ENCODE measurements around the gene ARSG. TPM values are rescaled to one million over a fixed set of nuclear protein-coding genes. Genes with fewer than 3 reads are reported as not detected.

ARSG gene
- total RNA-seq, 1 donor from 2014 or later: 19.6 TPM

DNA sequence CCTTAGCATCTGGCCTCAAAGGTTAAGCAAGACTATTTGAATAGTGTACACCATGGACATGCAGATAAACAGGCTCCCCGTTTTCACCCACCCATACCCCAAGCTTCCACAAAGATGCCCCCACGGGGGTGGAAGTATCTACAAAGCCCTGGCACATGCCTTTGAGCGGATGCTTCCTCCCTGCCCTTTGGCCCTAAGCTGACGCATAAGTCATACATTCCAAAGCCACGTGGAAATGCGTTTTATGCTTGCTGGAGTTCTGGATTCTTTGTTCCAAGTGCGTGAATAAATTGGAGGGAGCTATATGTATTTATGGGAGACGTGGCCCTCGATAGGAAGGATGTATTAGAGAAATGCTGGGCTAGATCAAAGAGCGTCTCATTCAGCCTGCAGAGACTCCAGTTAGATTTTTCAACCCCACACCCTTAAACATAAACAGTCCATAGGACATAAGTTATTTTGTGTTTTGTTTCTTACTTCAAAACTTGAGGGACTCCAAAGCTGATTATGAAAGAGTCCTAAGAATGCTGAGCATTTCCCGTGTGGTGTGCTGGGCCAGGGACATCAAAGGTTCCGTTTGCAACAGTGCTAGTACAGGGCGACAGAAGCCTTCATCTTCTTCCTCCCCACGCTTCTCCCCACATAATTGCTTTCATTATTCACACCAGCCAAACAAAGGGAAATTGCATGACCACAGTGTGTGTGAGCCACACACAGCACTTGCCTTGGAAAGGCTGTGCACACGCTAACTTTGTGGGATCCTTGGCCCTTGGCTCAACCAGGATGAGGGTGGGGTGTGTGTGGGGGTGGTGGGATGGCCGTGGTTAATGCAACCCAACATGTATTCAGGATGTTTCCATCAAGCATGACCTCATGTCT is 92.4 kb downstream of the ARSG start:
- TF ChIP-seq, protein P1, sequence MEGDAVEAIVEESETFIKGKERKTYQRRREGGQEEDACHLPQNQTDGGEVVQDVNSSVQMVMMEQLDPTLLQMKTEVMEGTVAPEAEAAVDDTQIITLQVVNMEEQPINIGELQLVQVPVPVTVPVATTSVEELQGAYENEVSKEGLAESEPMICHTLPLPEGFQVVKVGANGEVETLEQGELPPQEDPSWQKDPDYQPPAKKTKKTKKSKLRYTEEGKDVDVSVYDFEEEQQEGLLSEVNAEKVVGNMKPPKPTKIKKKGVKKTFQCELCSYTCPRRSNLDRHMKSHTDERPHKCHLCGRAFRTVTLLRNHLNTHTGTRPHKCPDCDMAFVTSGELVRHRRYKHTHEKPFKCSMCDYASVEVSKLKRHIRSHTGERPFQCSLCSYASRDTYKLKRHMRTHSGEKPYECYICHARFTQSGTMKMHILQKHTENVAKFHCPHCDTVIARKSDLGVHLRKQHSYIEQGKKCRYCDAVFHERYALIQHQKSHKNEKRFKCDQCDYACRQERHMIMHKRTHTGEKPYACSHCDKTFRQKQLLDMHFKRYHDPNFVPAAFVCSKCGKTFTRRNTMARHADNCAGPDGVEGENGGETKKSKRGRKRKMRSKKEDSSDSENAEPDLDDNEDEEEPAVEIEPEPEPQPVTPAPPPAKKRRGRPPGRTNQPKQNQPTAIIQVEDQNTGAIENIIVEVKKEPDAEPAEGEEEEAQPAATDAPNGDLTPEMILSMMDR (IDR thresholded peaks at IDR 0.05): no peak
- CTCF ChIA-PET: interaction anchor here (1.6 kb wide), 1 partner anchor 15 kb away, joined by 5 read pairs; no protein-coding TSS in a partner anchor
- no peak for ATAC-seq (ENCODE audit: low read depth)
- intact Hi-C loops (cut with micrococcal nuclease): no loop called here
- Mint-ChIP-seq H3K4me3 (no peak overlapping the region), H3K9me3 (no peaks in the 10 kb centered on the region), H3K27ac (no peak overlapping the region), H3K36me3 (ENCODE audit: low read depth) (no peaks in the 10 kb centered on the region), H3K4me1 (no peaks in the 10 kb centered on the region), H3K27me3 (peaks cover 8% of the 10 kb centered on the region)
- DNase-seq: no peak
- POLR2A ChIA-PET: no interaction called here

DNA sequence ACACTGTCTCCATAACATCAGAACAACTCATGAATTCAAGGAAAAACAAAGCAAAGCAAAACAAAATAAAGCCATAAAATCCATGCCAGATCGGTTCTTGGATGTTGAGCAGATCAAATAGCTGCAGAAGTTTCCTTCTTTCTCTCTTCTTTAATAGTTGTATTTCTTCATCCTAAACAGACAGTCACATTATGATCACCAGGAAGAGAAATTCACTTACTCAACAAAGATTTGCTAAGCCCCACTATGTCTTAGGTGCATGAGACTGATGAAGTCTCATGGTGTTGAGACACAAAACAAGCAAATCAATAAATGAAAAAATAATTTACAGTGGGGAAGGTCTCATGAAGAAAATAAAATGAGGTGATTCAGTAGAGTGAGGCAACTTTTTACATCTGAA is 93.2 kb downstream of the ARSG start:
- Mint-ChIP-seq H3K36me3 (ENCODE audit: low read depth) (no peaks in the 10 kb centered on the region), H3K27me3 (peaks cover 8% of the 10 kb centered on the region), H3K9me3 (no peaks in the 10 kb centered on the region), H3K27ac (no peak overlapping the region), H3K4me1 (no peaks in the 10 kb centered on the region), H3K4me3 (no peak overlapping the region)
- ChIA-PET POLR2A (no interaction called here), CTCF (interaction anchor here (1.6 kb wide), 1 partner anchor 14 kb away, joined by 5 read pairs; no protein-coding TSS in a partner anchor)
- intact Hi-C loops (cut with micrococcal nuclease): no loop called here
- ATAC-seq (ENCODE audit: low read depth): no peak
- TF ChIP-seq, protein P1 (IDR thresholded peaks at IDR 0.05): no peak
- no peak for DNase-seq

DNA sequence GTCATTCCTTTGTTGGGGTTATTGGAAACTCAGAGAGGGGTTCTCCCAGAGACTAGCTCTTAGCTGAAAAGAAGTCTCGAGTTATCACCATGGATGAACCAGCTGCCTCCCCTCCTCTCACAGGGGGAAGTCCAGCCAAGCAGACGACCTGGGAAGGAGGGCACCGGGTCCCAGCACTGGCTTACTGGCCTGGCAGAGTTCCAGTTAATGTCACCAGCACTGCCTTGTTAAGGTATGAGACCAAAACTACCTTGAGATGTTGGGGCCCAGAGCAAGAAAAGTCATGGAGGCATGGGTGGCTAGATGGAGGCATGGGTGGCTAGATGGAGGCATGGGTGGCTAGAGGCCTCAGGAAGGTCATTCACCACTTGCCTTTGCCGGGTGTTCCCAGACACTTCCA is 93.6 kb downstream of the ARSG start:
- H3K4me1 Mint-ChIP-seq: no peaks in the 10 kb centered on the region
- peaks cover 8% of the 10 kb centered on the region for H3K27me3 Mint-ChIP-seq
- H3K4me3 Mint-ChIP-seq: no peak overlapping the region
- POLR2A ChIA-PET: no interaction called here
- no peak overlapping the region for H3K27ac Mint-ChIP-seq
- intact Hi-C loops (cut with micrococcal nuclease): no loop called here
- no peaks in the 10 kb centered on the region for H3K9me3 Mint-ChIP-seq
- CTCF ChIA-PET: interaction anchor here (1.6 kb wide), 1 partner anchor 14 kb away, joined by 5 read pairs; no protein-coding TSS in a partner anchor
- no peak for DNase-seq
- no peak for ATAC-seq (ENCODE audit: low read depth)
- TF ChIP-seq, protein P1 (IDR thresholded peaks at IDR 0.05): no peak
- no peaks in the 10 kb centered on the region for H3K36me3 Mint-ChIP-seq (ENCODE audit: low read depth)

DNA sequence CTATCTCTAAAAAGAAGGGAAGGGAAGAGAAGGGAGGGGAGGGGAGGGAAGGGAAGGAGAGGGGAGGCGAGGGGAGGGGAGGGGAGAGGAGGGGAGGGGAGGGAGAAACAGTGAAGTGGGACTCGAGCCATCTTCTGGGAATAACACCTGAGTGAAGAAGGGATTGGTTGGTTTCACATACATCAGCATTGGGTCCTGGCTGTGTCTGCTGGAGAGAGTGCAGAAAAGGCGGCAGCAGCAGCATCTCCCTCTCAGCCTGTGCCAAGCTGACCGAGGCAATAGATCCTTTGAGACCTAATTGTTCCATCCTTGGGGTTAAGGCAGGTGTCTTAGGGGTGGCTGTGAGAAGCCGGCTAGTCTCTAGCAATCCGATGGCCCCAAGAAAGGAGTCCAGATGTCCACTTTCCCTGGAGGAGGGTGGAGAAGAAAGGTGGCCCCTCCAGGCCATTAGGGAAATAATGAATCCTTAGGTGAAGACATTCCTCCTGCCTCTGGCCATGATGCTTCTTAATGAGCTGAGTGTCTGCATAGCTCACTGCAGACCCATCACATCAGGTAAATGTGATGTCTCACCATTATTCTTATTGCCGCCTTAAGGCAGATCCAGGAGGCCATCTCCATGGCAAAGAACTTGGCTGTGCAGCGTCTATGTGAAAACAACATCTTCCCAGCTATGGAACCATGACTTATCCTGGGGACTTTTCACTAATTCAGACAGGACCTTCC is 94.4 kb downstream of the ARSG start:
- H3K4me1 Mint-ChIP-seq: no peaks in the 10 kb centered on the region
- TF ChIP-seq, protein P1 (IDR thresholded peaks at IDR 0.05): no peak
- H3K36me3 Mint-ChIP-seq (ENCODE audit: low read depth): no peaks in the 10 kb centered on the region
- intact Hi-C loops (cut with micrococcal nuclease): no loop called here
- DNase-seq (no peak), ATAC-seq (ENCODE audit: low read depth) (no peak)
- H3K9me3 Mint-ChIP-seq: no peaks in the 10 kb centered on the region
- H3K27me3 Mint-ChIP-seq: peaks cover 8% of the 10 kb centered on the region
- ChIA-PET CTCF (no interaction called here), POLR2A (interaction anchor here (0.6 kb wide), 1 partner anchor 80 kb away, joined by 3 read pairs; no protein-coding TSS in a partner anchor)
- no peak overlapping the region for H3K4me3 Mint-ChIP-seq
- H3K27ac Mint-ChIP-seq: no peak overlapping the region
